Sciatic nerve (tissue), 2 donors: ENCODE data around the gene TNC. TPM values are rescaled to one million over a fixed set of nuclear protein-coding genes. Genes with fewer than 3 reads are reported as not detected.

Experiments used
- ATAC-seq: fragments of 200-7000 bp; cut with Tn5 transposase; one replicate; pipeline ENCODE4 v1.9.1; 2020; ENCODE audit warnings: mild to moderate bottlenecking, moderate library complexity
- DNase-seq: peaks from one replicate; pipeline ENCODE4 v3.0.0-alpha.2; 2020; ENCODE audit warnings: low spot score
- intact Hi-C: fragments of 100-400 bp; cut with DNase I; formaldehyde crosslinking; loops from one replicate; pipeline ENCODE4 v1.14.2; 2022
- total RNA-seq: library from RNA; stranded (reverse); fragmentation: NEBNext Ultra II Directional; extraction: Animal tissue kit (Norgen Biotek cat#: 25700); gene quantifications from one replicate; pipeline ENCODE4 v1.2.1, GENCODE V29; 2021
- donor health status: DM: no; HTN: no; CAD: no.
- donor health status: DM: no; HTN: no; CAD: no.

Gene TNC
- 28.6 TPM for total RNA-seq

DNA sequence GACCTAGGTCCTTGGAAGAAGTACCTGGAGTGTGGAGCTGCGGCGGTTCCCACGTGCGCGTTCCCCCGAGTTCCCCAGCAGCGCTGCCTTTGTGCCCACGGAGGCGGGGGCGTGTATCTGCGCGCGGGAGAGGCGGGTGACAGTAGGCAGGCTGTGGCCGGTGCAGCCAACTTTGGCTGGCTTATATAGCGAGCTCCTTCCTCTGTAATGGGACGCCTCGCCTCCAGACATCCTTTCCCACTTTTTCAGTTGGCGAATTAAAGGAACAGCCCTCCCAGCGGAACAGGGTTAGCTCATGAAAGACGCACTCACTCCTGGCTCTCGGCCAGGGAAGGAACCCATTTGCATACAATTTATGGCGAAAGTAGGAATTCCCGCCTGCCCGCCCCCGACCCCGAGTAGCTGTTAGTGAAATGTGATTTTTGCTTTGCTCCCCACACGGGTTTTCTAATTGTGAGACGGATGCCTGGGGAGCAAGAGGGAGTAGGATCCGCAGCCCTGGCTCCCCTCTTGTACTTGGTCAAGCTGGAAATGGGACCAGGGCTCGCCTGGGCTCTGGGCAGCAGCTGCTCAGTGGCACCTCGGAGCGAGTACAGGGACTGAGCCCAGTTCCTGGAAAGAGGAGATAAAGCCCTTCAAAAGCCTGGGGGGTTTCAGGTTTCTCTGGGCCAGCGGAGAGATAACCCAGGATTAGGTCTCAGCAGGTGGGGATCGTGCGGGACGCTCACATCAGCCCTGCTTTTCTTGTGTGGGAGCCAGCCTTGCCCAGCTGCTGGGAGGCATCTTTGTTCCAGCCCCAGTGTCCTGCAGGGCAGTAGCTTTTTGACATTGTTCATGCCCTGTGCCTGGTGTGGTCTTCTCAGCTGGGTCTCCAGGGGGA lies at the start of gene TNC:
Gene TNC, minus strand, starts transcription at position 159 of the 880 bp plus-strand sequence. CDS start 27,139 bp downstream, outside the sequence.
- ATAC-seq: peak; percentile 74
- peak; percentile 79 for DNase-seq
- intact Hi-C loops: no loop called here

GRCh38 chr9:115167175-115167574 lies 49.2 kb upstream of the TNC start:
- ATAC-seq: no peak
- intact Hi-C loops: no loop called here
- DNase-seq: no peak

- ATAC-seq (no peak), DNase-seq (no peak)
- intact Hi-C loops: no loop called here
These were observed 47.3 kb upstream of the TNC start for GRCh38 chr9:115165233-115165632.

DNA sequence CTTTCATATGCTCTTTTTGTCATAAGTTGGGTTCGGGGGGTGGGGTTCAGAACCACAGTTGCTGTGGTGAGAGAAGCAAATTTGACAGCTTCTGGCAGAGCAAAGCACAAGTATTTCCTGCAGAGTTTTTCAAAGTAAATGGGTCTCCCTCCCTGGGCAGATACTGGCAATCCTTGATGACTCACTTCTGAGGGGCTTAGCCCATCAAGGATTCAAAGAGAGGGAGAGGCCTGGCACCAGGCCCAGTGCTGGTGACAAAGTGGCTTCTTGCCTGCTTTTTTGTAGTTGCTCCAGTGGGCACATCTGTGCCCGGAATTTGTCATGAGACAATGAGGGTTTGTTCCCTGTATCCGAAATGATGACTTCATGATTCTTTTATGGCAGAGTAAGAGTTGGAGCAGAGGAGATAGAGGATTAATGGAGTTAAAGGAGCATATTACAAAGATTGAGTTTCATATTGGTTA lies 46.6 kb upstream of the TNC start:
- DNase-seq (peak; percentile 71), ATAC-seq (no peak)
- intact Hi-C loops: no loop called here

- DNase-seq: no peak
- intact Hi-C loops: no loop called here
- ATAC-seq: no peak
These were observed 45.0 kb upstream of the TNC start for GRCh38 chr9:115162946-115163345.

GRCh38 chr9:115161446-115161845 lies 43.5 kb upstream of the TNC start:
- intact Hi-C loops: no loop called here
- ATAC-seq (no peak), DNase-seq (no peak)

DNA sequence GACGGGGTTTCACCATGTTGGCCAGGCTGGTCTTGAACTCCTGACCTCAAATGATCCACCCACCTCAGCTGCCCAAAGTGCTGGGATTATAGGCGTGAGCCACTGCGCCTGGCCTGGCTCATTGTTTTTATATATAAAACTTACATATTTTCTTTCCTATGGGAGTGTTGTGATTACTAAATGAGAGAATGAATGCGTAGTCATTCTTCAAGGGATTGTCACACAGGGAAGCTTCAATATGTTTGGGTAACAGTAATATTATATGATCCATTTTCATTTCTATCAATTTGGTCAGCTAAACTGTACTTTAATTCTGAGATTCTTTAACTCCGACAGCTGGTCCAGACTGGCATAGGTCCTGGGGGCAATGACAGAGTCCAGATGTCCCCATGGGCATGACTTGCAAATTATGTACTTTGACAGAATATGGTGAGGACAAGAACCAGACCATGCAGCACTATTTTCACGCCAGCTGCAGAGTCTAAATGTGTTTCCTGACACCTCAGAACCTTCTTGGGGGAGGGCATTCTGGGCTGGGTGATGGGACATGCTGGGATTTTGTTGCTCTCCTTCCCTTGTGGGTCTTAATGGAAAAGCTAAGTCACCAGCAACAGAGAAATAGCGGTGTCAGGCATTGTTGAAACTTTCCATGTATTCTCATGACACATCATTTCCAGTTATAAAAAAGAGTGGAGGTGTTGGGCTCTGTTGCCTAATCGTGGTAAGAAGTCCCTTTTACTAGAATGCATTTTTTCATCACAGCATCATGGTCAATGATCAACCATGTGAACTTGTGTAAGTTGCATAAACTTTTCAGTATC lies 40.9 kb upstream of the TNC start:
- DNase-seq (no peak), ATAC-seq (no peak)
- intact Hi-C loops: no loop called here

DNA sequence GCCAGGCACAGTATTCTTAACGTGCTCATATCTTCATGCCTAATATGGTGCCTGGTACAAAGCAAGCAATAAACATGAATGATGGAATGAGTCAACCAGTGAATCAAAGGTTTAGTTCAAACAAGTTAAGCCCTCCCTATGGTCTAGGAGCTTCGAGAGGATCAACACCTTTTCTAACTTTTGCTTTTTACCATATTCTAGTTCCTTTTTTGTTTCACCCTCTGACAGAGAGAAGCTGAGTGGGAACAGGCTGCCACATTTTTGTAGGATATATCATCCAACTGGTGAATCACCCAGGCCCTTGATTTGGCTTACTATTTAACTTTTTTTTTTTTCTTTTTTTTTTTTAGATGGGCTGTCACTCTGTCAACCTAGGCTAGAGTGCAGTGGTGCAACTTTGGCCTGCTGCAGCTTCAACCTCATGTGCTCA lies 39.3 kb upstream of the TNC start:
- ATAC-seq (peak; percentile 17), DNase-seq (no peak)
- intact Hi-C loops: no loop called here

DNA sequence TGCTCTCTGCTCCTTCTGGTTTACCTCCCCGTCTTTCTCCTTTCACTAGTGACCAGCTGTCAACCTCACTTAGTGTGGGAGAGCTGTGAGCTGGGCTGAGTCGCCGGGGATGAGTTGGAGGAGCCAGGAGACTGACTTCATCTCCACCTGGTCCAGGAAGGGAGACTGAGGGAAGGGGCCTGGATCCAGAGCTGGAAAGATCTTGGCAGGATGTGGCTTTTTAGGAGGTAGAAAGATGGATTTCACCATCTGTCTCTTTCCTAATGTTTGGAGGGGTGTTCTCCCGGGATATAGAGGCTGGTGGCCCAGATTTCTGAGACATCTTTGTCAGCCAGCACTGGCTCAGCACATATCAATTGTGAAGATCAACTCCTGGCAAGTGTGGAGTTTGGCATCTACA lies 37.1 kb upstream of the TNC start:
- intact Hi-C loops: no loop called here
- ATAC-seq (no peak), DNase-seq (no peak)

DNA sequence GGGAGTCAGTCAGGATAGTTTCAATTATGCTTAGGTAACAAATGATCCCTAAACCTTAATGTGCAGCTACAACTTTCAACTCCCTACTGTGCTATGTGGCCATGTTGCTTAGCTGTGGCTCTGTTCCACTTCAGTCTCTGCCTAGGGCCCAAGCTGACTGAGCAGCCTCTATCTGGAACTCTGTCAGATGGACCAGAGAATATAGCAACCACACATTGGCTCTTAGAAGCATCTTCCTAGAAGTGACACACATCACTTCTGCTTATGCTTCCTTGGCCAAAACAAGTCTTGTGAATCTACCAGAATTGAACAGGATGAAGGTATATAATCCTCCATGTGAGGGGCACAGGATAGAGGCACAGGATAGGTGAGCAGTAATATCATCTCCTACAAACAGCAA lies 36.7 kb upstream of the TNC start:
- DNase-seq (no peak), ATAC-seq (no peak)
- intact Hi-C loops: no loop called here

- DNase-seq (no peak), ATAC-seq (no peak)
- intact Hi-C loops: no loop called here
These were observed 34.4 kb upstream of the TNC start for GRCh38 chr9:115152281-115152820.

DNA sequence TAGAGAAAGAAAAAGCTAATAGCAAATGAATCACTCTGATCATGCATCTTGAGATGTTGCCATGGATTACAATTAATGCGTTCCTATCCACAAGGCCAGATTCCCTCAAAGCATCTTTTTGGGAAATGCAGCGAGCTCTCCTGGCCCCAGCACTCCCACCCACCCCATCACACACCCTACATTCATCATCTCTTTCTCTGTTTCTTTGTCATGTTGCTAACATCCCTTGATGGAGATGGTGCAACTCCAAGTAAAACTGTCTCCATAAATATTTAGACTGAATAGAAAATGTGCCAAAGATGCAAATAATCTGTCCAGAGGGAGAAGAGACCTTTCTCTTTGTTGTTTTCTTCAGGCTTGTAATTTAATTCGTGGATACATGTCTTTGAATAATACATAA lies 30.8 kb upstream of the TNC start:
- no peak for ATAC-seq
- intact Hi-C loops: no loop called here
- no peak for DNase-seq

DNA sequence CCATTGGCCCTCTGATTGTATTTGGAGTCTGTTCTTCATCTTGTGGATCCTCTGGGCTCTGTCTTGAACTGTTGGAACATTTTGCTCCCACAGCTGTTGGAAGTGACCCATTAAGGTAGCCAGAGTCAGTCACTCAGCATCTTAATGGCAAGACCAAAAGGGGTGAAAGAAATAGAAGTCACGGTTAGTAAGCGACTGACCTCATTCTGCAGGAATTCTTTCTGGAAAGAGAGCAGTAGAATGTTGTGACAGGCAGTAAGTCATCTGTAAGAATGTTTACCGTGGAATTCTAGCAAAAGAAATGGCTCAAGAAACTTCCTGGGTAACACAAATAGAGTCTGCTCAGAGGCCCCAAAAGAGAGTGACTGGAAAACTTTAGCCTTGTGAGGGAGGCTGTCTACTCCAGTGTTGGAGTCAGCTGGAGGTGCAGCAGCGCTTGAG lies 28.6 kb upstream of the TNC start:
- ATAC-seq (no peak), DNase-seq (no peak)
- intact Hi-C loops: no loop called here

GRCh38 chr9:115144706-115145105 lies 26.7 kb upstream of the TNC start:
- ATAC-seq (peak; percentile 82), DNase-seq (no peak)
- intact Hi-C loops: no loop called here

- intact Hi-C loops: no loop called here
- DNase-seq: no peak
These were observed 25.7 kb upstream of the TNC start for GRCh38 chr9:115143689-115144088.

GRCh38 chr9:115142517-115143270 lies 24.7 kb upstream of the TNC start:
- ATAC-seq (no peak), DNase-seq (no peak)
- intact Hi-C loops: no loop called here

More at GRCh38 chr9:115143689-115144088, 25.7 kb upstream of the TNC start:
- ATAC-seq: no peak

- DNase-seq: no peak
- intact Hi-C loops: no loop called here
- ATAC-seq: no peak
These were observed 24.1 kb upstream of the TNC start for GRCh38 chr9:115142090-115142489.

DNA sequence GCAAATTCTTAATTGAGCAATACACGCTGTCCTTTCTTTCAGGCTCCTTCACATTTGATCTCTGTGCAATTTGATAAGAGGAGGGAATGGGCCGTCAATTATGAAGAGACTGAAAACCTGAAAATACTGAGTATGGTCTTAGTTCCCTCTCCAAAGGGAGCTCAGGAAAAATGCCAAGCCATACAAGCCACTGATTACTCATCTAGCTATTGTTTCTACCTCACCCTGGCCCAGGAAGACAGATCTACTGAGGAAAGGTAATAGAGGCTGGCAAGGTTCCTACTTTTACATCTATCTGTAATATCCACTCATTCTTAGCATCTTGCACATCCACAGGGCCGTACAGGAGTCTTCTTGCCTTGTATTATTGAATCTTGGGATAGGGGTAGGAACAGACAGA lies 23.7 kb upstream of the TNC start:
- DNase-seq (no peak), ATAC-seq (no peak)
- intact Hi-C loops: no loop called here

- ATAC-seq: no peak
- intact Hi-C loops: no loop called here
- DNase-seq: no peak
These were observed 20.2 kb upstream of the TNC start for GRCh38 chr9:115138151-115138550.
